Measurements from ENCODE around the gene TBX3.

TBX3 gene

DNA sequence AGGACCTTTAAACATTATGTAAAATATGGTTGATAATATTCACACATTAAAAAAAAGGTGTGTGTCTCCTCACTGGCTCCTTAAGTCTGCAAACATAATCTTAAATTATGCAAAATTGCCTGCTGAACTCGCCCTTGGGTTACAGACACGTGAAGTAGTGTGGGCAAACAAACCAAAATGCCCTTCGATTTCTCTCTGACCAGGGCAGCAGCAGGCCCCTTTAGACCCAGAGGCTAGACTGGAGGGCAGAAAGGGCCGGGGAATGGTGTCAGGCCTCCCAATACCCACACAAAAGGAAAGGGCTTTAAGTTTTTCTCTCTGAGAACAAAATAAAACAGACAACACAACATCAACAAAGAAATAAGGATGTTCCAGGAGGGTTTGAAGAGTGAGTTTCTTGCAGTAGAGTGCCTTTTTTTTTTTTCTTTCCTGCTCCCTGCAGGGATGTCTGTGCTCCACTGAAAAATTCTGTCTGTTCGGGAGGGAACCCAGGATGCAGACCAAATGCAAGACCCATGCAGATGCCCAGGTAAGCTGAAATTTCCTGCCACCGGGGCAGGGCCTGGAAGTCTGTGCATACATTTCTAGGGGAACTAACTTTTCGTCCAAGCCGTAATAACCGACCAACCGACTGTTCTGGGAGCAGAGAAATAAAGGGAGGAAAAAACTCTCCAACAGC lies 1.7 kb downstream of the TBX3 start:
- no peak for FAIRE-seq

DNA sequence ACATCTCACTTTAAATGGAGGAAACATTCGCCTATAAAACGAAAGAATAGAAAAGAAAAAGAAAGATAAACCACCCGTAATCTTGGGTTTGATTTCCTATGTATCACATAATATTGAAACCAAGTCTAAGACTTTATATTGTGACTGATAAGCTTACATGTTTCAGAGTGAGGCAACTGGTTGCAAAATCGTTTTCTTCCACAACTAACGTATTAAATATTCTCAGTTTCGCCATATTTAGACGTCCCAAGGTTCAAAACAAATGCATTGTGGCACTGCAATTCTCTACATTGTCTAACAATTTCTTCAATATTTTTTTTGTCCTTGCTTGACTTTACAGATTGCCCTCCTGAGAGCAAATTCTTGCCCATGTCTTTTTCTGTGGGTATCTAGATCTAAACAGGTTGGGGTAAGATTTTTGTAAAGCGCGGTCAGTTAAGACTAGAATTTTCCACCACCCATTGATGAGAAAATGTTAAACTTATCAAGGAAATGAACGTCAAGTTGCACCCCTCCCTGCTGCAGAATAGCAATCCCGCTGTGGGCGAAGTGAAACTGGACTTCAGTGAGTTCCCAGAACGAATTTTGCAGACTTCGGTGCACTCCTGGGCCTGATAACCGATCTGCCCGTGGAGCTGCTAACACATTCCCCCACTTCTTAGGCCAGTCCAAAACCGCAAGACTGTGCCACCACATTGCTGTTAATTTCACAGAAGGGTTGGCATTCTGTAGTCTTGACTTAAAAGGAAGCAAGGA lies 2.7 kb downstream of the TBX3 start:
- FAIRE-seq: no peak

DNA sequence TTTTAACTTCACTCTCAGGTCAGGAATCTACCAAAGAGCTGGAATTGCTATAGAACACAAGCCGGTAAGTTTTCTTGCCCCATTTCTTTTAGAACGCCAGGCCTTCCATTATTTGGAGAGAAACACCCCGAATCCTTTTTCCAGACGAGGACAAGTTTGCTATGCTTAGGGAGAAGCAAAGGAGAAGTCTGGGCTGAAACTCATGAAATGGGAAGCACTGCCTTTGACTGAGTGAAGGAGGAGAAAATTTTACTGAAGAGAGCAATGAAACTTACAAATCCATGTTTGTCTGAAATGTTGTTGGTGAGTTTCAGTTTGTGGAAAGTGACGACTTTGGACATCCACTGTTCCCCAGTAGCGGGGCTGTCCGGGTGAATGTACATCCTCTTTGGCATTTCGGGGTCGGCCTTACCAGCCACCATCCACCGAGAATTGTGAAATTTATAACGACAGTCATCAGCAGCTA lies 3.3 kb downstream of the TBX3 start:
- no peak for FAIRE-seq

DNA sequence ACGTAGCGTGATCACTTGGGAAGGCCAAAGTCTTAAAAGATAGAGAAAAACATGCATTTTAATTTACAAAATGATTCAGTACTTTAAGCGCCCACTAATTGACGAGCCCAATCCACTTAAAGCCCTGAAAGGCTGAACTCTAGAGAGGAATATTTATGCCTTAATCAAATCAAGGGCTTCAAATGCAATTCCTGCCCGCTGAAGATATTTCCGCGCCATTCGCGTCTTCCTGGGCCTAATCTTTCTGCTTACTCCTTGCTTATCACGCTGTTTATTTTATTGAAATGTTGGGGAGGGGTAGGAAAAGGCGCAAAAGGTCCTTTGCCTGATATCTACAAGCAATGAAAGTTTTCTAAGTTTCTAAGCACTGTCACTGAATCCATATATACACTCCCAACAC lies 4.0 kb downstream of the TBX3 start:
- FAIRE-seq: no peak

DNA sequence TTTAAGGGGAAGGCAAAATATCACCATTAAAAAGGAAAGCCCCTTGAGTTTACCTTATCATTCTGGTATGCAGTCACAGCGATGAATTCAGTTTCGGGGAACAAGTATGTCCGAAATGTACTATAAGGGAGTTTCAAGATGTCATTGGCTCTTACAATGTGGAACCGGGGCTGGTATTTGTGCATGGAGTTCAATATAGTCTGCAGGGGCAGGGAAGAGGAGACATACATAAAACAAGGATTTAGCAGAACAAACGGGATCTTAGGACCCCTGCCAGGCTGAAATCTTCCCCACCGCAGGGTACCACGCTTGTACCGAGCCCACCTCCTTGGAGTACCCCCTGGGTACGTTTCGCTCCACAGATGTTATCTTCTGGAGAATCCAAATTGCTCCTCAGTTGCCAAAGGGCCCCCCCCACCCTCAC lies 4.5 kb downstream of the TBX3 start:
- FAIRE-seq: no peak

DNA sequence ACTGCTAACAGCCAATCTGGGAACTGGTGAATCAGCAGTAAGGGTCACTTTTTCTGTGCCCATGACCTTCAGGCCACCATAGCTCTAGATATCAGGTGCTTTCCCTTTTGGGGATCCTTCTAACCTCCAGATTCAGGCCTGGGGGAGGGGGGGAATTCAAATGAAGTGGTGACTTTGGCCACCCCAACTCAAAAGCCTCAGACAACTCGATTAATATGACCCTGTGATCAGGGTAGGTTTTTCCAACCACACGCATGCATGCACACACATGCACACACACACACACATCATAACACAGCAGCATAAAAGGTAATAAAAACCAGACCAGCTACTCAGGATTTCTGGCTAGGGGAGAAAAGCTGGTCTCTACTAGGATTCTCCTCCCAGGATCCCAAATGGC lies 5.3 kb downstream of the TBX3 start:
- FAIRE-seq: no peak

DNA sequence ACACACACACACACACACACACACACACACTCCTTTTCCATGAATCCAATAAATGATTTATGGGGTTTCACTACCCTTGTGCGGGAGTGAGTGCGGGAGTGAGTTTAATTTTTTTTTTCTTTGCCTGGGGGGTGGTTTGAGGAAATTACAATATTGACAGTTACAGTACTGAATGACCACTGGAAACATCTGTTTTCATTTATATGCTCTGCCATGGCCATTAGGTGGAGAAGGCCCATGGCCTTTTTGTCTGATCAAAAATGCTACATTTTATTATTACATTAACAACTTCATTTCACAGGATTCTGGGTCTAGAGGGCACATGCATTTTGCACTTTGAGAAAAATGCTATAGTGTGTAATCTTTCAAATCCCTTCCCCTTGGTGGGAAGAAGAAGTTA lies 5.9 kb downstream of the TBX3 start:
- FAIRE-seq: no peak

DNA sequence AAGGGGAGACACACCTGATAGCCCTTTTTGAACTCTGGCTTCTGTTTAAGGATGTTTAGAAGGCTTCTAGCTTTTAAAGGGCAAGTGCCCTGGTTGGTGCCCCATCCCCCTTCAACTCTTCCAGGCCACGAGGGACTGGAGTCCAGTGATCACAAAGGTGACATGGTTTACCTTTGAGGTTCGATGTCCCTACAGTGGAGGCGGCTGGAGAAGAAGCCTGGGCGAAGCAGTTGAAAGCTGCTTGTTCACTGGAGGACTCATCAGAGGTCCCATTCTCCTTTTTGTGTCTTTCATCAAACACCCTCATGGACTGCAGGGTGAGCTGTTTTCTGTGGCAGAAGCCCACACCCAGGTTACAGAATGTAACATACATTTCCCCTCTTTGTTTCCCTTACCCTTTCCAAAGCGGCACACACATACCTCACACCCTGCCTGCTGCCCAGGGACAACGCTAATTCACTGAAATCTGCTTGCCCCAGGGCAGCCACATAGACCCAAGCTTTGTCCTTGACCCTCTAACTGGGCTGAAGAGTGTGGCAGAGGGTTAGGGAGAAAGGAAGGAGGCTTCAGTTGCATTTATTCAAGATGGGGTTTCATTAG lies 7.7 kb downstream of the TBX3 start:
- no peak for FAIRE-seq

DNA sequence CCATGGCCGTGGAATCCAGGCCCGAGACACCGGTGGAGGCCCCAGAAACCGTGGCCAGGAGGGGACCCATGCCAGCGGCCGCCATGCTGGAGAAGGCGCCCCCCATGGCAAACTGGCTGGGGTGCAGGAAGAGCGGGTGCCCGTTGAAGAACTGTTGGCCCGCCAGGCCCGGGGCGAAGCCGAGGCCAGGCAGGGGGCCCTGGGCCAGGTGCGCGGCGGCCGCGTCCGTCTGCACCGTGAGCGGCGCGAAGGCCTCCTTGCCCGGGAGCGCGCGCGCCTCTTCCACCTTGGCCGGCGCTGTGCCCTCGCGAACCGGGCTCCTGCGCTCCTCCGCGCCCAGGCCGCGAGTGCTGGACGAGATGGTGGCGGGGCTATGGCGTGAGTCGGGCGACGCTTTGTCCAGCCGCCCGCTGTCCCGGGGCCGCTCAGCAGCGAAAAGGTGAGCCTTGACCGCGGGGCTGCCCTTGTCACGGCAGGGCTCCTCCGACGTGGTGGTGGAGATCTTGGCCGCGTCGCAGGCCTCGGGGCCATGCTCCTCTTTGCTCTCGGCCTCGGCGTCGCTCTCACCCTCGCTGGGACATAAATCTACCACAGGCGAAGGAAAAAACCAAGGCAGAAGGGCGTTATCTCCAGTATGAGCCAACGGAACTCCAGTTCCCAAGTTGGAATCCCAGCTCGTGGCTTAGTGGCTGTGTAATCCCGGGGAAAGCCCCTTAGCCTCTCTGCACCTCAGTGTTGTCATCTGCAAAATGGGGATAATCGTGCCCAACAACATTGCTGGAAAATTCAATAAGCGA lies 9.5 kb downstream of the TBX3 start:
- no peak for FAIRE-seq

DNA sequence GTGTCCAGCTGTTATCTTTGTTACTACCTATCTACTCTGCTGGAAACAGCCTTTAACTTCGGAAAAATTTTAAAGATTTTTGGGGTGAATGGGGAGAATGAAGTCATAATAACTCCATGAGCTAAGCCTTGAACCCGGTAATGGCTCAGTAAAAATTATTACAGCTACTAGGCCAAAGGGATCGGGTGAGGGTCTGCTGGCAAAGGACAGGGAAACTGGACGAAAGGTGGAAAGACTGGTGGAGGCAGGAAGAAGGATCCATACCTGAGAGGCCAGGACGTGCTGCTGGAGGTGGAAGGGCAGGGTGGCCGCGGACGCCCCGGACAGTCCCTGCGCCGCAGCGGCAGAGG lies 10.1 kb downstream of the TBX3 start:
- FAIRE-seq: no peak

DNA sequence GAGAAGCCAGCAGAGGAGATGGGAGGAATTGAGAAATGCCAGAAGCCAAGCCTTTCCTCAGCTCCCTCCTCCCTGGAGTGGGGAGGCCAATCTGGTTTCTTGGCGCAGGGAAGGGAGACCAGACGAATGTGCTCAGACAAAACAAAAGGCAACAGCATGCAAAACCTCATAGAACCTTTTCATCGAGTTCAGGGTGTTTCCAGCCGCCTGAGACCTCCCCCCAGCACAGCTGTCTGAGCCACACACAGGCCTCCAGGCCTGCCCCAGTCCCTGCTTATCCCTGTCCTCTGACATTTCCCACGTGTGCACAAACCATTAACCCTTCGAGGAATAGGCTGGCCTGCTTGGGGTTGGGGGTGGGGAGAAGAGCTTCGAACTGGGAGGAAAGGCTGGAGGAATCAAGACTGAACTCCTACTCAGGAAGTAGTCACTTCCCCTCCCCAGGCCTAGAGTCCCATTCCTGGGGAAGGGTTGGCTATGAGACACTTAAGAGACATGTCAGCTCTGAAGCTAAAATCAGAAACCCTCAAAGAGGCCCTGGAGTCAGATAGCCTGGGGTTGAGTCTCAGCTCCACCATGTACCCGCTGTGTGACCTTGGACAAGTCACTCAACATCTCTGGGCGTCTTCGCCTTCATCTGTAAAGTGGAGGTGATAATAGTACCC lies 10.7 kb downstream of the TBX3 start:
- no peak for FAIRE-seq

DNA sequence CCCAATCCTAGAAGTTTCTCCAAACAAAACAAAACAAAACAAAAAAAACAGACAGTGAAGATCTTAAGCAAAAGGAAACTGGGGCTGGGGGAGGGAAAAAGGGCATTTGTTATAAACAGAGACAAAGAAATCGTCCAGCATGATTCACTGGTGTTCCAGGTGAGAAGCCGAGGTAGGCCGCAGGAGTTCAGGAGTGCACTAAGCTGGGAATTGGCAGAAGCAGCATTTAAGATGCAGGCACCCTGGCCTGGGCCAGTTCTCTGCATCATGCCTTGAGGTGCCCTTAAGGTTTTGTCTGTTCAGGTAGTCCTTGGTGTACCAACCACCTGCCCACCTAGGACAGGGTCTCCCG lies 11.2 kb downstream of the TBX3 start:
- no peak for FAIRE-seq

DNA sequence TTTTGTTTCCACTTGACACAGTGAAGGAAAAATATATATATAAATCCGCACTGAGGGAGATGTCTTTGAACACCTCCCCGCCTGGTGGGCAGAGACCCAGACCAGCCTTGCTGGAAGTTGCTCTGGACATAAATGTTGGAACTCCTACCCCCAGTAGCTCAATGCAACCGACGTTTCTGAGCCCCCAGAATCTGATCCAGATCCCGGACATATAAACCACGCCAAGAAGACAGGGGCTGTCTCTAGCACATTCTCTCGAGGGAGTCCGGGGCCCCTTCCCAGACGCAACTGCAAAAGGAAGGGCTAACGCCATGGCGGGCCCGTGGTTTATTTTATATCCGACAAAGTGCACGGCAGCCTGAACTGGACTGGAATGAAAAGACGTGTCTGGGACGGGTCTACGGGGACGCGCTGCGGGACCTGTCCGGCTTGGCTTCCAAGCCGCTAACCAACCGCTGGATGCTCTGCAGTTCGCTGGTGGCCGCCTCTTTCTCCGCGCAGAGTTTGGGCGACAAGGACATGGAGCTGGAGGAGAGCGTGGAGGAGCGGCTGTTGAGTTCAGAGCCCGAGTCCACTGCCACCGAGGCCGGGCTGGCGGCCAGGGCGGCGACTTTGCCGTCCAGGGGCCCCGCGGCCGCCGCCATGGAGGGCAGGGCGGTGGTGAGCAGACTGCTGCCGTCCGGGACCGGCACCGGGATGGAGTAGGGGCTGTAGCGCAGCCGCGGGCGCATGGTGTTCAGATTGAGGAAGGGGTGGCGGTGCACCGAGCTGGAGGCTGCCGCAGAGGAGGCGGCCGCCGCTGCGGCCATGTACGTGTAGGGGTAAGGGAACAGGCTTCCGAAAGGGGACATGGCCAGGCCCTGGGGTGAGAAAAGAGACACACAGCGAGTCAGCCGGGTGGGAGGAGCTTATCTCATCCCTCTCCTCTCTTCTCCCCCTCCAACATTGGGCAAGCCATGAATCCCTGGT lies 12.2 kb downstream of the TBX3 start:
- FAIRE-seq: no peak

DNA sequence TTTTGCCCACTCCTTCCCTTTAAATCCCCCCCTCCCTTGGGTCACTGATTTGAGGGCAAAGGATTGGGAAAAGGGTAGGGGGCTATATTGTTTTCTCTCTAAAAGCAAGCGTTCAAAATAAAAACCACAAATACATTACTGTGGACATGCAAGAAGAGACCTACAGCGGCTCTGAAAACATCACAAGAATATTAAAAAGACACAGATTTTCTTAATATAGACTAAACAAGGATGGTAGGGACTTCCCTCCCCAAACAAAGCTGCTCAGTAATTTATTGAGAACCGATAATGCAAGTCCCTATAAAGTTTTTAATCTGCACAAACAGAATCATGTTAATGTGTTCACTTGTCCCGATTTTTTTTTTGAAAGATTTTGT lies 12.9 kb downstream of the TBX3 start:
- FAIRE-seq: no peak

DNA sequence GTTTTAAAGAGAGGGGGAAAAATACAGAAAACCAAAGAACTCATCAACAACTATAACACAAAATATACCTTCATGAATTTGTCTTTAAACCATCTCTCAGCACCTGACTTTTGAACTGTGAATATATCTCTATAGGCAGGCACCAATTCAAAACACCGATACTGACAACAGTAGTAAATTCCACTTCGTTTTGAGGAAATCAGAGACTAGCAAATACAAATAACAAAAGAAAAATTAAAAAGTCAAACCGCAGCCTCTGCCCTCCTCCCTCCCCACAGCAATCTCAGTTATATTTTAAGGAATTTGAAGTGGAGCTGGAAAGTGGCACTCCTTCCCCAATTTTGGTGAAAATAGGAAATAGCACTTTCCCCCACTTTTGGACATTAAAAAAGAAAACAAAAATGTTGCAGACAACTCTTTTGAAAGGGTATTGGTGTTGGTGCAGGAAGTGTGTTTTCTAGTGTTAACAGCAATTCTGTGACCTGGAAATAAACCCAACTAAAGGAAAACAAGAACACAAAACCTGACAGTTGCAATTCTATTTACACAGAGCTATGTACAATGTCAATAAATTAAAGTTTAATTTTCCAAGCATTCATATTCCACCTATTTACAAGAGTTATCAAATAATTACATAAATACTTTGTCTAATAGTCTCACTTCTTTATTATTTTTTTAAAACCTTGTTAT lies 13.5 kb downstream of the TBX3 start:
- FAIRE-seq: no peak

DNA sequence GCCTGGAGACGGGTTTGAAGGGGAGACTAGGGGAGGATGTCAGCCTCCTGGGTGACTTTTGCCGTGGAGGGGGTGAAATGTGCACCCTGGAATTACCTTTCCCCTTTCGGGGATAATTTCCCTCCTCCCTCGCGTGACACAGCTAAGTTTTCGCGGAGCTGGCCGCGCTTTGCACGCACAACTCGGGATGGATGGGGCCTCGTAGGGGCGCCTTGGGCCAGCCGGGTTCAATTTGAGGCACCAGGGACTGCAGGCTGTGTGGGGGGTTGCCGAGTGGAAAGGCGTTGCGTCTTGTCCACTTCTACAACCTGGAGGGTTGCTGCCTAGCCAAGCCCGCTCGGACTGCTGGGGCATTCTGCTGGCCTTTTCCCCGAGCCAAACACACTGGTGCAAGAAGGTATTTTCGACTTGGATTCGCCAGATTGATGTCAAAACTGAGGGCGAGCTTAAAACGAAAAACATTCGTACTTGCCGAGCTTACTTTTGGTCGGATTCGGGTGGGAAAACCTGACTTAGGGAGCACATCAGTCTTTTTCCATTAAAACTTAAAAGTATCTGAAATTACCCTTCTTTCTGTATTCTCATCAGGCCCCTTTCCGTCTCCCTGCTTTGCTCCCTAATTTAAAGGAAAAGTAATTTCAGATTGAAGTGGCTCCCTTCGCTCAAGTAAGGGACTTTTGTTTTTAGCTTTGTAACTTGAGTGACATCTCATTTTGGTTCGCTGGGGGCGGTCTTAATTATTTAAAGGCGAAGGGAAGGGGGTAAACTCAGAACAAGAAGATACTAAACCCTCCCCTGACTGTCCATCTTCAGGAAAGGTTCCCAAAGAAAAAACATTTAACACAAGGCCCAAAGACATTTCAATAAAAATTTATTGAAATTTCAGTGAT lies 14.3 kb downstream of the TBX3 start:
- no peak for FAIRE-seq

DNA sequence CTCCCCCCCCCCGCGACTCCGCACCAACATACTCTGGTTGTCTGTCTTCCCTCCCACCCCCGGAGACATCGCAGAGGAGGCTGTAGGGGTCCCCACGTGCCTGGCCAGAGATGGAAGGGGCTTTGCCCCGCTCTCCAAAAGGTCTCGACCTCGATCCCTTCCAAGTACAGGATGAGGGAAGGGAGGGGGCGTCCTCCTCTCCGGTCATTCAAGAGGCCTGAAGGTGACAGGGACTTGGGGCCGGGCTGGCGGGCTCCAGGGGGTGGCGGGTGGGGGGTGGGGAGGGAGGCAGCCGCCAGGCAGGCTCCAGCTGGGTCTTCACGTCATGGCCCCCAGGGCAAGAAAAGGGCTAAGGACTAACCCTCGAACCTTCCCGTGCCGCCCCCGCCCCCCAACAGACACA lies 15.1 kb downstream of the TBX3 start:
- FAIRE-seq: no peak

DNA sequence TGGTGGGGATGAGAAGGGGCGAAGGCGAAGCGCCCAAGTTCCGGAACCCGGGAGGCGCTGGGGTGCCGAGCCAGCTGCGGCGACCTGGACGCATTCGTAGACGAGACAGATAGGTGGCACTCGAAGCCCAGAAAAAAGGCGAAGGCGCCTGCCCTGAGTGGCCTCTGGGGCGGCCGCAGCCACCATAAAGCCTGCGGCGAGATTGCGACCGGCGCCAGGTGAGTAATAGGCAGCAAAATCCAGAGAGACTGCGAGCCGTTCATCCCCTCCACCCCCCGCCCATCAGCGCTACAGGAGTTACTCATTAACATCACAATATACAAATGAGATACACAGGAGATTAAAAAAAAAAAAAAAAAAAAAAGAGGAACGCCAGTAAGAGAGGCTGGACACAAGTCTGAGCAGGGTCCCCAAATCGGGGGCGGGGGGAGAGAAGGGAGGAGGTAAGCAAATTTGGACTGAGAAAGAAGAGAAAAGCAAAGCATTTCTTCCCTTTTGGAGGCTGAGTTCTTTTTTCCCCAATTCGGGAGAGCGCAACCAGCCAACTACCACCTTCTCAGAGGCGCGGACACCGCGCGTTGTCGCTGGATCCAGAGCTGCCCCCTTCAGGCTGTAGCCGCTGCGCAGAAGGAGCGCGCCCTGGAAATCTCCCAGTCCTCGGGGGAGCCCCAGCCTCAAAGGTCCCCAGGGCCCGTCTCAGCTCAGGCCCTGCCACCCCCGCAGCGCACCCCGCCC lies 15.7 kb downstream of the TBX3 start:
- FAIRE-seq: no peak

DNA sequence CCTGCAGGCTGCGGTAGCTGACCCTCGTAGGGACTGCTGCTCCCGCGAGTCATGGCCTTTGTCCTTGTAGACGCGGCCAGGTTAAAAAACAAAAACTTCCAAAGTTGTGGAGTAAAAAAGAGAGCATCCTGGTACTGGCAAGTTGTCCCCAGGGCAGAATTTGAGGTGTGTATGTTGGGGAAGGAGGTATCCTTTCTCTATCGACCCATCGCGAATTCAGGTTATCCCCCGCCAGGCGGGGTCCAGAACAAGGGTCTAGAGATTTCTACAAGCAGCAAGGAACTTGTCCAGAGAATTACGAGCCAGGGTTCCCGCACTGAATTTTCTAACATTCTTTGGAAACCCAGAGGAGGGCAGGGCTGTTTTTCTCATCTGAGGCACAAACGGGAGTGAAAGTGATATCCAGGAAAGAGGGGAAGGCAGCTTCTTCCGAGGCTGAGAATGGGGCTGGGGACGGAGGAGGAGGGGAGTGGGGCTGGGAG lies 16.3 kb downstream of the TBX3 start:
- no peak for FAIRE-seq

Data from islet of Langerhans (tissue), 1 donor.